ENCODE measurements around the gene ARL17B.
"Not testable (repeated sequence)": the region's sequence is repeated elsewhere in the genome, so short reads cannot be mapped to it uniquely, and the experiment has no call there.

ARL17B gene

DNA sequence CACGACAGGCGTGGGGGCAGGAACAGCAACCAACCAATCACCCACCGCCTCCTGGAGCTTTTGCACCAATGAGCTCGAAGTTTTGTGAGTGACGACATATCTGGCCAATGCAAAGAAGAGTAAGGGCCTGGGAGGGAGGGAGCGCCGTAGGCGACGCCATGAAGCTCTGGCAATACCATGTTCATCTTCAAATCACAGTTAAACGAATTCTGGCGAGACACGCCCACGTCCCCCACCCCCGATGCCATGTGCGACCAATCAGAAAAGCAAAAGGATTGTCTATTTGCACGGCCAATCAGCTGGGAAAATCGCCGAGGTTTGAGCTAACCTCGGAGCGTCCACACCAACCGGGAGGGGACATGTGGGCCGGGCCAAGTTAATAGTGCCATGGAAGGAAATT lies at the start of gene ARL17B:
TSS of gene ARL17B (minus strand) at position 12 of the 400 bp plus-strand sequence. CDS start 3,369 bp downstream, outside the sequence.
- DNase-seq = not testable (repeated sequence)

DNA sequence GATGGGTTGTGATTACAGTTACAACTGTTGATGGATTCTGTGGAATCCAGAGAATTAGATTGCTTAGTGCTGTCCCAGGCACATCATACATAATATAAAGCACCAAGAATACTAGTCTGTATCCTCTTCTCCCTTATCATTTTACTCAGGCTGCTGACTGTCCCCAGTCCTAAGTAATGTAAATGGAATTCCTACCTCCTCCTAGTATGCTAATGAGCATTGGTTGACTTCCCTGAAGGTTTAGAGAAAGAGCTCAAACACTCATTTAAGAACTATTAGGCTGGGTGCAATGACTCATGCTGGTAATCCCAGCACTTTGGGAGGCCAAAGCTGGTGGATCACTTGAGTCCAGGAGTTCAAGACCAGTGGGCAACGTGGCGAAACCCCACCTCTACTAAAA lies 48.3 kb upstream of the ARL17B start:
- not testable (repeated sequence) for DNase-seq

DNA sequence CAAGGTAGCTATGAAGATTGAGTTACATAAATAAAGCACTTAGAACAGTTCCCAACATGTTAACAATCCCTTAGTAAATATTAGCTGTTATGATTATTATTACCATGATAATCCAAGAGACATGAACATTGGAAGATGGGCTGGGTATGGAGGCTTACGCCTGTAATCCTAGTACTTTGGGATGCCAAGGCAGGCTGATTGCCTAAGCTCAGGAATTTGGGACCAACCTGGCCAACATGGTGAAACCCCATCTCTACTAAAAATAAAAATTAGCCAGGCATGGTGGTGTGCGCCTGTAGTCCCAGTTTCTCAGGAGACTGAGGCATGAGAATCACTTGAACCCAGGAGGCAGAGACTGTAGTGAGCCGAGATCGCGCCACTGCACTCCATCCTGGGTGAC lies 45.6 kb upstream of the ARL17B start:
- not testable (repeated sequence) for DNase-seq

DNA sequence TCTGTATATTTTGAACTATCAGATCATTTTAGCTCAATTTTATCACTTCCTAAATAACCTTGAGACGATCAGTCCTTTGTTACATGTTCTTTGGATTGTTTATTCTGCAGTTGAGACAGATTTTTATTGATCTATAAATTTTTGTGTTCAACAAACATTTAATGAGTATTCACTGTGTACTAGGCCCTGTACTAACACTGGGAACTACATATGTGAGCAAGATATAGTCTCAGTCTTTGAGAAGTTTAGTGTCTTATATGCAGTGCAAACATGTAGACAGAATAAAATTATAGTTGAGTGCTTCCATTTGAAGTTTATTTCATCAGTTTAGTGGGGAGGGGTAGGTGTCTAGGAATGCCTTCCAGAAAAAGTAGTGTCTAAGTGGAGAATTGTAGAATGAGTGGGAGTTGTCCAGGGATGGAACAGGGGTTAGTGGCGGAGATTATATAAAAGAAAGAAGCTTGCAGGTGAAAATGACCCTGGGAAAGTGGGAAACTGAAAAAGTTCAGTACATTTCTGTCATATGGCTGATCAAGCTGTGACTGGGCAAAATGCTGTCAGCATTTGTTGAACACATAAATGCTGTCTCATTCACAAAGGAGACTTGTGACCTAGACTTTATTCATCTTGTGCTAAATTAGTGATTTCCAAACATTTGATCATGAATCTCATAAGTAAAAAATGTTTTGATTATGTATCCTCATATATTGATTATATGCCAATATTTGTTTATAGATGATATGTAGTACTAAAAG lies 39.6 kb upstream of the ARL17B start:
- DNase-seq = not testable (repeated sequence)

DNA sequence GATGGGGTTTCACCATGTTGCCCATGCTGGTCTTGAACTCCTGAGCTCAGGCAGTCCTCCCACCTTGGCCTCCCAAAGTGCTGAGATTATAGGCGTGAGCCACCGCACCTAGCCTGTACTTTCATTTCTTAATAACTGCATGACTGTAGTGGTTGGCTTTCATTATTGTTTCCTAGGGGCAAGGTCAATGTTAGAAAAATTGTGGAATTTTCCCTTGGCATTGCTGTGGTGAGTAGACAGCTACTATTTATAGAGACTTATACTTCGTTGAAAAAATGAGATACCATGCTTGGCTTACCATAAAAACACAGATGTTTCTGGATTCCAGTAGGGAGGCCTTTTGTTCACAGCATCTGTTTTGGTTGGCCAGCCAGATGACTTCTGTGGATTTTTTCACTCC lies 39.0 kb upstream of the ARL17B start:
- not testable (repeated sequence) for DNase-seq

DNA sequence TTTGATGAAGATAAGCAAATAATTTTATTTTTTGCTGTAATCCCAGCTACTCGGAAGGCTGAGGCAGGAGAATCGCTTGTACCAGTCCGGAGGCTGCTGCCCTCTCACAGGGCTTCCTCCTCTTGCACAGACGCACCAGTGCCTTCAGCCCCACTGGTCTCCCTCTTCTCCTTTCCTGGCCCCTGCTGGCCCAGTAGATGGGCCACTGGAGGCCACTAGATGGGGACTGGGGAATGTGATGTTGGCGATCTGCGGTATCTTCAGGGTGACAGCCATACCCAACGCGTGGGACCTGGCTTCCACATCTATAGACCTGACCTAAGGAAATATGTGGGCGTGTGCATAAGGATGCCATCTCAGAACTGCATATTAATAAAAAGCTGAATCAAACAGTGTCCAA lies 38.4 kb upstream of the ARL17B start:
- DNase-seq = not testable (repeated sequence)

DNA sequence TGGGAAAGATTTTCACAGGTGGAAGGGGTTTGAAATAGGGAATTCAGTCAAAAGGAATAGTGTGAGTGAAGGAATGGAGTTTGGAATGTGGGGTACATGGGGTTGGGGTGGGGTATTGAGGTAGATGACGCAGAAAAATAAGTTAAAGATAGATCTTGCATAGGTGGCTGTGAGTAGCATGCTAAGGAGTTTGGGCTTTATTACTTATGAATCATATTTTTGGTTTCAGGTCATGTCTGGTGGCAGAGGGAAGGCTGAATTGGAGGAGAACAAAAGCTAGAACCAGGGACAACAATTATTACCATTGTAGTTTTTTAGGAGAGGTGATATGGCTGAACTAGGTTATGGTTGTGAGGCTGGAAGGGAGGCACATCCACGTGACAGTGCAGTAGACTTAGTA lies 34.7 kb upstream of the ARL17B start:
- not testable (repeated sequence) for DNase-seq

DNA sequence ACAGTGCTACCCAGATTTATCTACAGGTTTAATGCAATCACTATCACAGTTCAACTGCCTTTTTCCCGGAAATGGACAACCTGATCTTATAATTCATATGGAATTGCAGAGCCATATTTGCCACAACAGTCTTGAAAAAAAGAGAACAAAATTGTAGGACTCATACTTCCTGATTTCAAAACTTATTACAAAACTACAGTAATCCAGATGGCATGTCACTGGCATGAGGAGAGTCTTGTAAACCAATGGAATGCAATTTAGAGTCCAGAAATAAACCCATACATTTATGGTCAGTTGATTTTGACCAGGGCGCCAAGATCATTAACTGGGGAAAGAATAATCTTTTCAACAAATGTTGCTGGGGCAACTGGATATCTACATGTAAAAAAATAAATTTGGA lies 32.1 kb upstream of the ARL17B start:
- not testable (repeated sequence) for DNase-seq

DNA sequence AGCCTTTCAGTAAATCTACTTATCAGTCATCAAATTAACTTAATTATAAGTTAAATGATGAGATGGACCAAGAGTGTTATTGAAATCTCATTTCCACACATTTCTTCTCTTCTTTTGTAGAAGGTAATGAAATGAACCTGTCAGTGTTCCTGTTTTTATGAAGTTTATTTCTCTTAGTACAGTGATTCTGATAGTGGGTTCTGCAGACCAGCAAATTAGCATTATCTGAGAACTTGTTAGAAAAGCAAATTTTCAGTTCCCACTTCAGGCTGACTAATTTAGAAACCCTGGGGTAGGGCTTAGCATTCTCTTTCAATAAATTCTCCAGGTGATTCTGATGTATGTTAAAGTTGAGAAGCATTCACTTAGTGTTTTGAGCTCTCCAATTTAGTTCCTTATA lies 23.9 kb upstream of the ARL17B start:
- not testable (repeated sequence) for DNase-seq

DNA sequence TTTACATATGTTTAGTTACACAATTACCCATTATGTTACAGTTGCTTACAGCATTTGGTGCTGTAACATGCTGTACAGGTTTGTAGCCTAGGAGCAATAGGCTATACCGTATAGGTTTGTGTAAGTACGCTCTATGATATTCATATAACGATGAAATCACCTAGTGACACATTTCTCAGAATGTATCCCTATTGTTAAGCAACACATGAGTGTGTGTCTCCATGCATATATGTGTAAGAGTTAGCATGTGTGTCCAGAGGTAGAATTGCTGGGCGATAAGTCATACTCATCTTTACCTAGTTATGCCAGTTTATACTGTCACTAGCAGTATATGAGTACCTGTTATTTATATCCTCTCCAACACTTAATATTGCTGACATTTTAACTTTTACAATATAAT lies 21.6 kb upstream of the ARL17B start:
- not testable (repeated sequence) for DNase-seq

DNA sequence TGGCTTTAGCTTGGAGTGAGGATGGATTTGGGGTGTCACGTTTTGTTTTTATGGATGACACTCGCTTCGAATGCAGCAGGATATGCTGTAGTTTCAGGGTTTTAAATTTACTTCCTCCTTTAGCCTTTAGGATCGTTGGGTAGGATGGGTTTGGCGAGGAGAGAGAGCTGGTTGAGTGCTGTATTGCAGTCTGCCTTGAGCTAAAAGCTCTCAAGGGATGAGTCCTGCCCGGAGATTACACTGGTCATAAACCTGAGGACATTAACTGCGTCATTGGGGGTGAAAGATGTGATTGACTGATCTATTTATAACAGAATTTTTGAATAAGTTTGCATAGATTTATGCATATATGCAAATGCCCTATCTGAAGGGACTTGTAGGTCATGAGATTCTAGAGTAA lies 11.9 kb upstream of the ARL17B start:
- DNase-seq = not testable (repeated sequence)

DNA sequence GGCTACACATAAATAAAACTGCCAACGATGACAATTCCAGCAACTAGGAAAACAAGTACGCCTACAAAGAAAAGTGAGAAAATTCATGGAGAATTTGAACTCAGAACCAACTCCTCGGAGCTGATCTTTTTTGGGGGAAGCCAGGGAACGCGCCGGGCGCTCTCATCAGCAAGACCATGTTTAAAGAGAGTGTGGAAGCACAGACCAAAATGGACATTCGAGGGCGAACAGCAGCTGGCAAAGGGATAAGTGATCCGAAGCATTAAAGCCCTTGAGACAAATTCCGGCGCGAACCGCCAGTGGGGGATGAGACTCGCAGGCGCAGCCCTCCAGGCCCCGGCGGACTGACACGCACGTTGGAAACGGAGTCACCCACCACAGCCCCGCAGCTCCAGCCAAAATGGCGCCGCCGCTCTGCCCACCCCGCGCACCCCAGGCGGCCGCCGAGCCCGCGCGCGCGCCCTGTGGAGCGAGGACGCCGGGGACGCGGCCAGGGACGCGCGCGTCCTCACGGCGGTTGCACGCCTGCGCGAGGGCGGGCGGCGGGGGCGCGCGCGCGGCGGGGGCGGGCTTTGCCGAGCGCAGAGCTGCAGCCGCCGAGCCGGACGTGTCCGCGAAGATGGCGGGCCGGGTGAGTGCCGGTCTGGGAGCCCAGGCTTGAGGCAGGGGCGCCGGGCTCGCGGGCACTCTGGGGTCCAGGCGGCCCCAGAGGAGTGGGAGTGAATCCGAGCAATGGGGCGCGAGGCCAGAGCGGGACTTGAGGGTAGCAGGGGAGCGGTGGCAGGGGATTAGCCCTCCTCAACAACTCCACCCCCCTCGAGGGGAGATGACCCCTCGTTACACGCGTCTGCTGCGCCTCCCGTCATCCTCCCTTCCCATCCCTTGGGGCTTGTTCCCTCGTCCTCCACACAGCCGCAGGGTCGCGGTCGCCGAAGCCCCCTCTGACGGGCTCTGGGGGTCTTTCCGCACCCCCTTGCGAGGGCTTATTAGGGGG lies 11.0 kb upstream of the ARL17B start:
- not testable (repeated sequence) for DNase-seq

DNA sequence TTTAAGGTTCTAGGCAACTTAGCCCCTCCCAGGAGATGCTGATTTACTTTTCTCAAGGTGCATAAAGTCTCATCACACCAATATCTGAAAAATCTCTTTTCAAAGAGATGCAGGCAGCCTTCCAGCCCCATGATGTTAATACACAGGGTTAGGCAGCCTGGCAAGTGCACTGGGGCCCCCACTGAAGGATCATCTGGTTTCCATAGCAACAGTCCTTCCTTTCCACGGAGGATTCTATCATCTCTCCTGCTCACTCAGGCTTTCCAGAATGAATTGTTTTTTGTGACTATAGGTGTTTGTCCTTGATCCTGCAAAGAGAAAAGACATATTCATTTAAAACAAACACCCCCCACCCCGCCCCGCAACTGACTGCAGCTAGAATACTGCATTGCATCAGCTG lies 6.0 kb upstream of the ARL17B start:
- not testable (repeated sequence) for DNase-seq

DNA sequence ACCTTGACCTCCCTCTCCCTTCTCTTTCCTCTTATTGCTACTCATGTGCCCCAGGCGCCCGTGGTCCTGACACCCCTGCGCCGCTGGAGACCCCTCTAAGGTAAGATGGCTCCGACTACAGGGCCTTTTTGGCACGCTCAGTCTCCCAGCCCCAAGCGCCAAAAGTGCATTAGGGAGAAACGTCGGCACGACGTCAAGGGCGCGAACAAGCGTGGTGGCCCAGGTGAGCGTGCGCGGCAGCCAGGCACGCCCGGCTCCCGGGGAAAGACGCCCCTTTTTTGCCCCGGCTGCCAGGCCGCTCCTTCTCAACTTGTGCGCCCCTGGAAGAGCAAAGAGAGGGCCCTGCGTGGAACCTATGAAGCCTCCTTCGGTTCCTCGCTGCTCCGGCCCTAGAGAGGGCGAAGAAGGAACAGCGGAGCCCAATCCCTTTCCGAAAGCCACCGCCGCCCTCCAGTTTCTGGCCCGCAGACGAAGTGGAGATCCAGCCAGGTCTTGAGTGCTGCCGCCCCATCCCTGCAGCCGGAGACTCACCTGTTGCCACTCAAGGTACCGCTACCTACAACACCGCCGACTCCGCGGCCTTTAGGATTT lies 326 bp downstream of the ARL17B start:
- not testable (repeated sequence) for DNase-seq

DNA sequence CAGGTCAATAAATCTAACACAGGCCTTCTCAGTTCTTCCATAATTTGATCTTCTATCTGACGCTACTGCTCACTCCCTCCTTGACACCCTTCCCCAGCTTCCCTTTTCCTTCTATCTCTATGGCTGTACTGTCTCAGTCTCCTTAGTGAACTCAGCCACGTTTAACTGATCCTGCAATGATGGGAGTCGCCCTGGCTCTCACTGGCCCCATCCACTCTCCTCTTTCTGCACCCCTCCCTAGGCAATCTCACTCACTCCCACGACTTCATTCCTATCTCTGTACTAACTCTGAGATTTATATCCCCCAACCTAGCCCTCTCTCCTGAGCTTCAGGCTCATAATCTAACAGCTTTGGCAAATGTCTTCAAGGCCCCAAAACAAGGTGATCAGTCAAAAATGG lies 7.7 kb downstream of the ARL17B start:
- DNase-seq = not testable (repeated sequence)

DNA sequence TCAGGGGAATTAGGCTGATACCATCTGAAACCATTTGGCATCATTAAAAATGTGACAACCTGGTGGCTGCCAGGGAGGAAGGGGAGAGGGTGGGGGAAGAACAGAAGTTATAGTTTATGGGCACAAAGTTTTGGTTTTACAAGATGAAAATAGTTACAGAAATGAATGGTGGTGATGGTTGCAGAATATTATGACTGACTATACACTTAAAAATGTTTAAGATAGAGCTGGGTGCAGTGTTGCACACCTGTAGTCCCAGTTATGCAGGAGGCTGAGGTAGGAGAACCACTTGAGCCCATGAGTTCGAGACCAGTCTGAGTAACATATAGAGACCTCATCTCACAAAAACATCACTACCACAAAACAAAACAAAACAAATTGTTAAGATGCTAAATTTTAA lies 12.5 kb downstream of the ARL17B start:
- DNase-seq = not testable (repeated sequence)

DNA sequence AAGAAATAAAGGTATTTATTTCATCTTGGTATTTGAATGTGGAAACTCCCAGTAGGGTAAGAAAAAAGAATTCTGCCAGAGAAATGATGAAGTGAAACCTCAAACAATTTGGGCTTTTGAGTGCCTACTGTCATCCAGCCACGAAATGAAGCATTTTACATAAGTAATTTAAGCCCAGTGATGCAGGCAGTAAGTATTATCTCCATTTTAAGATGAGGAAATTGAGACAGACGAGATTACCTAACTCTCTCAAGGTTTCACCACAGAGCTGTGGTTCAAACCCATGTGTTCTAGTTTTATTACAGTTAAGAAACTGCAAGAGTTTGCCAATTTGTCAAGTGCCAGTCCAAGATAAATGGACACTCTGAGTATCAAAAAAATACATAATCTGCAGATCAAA lies 13.2 kb downstream of the ARL17B start:
- not testable (repeated sequence) for DNase-seq

DNA sequence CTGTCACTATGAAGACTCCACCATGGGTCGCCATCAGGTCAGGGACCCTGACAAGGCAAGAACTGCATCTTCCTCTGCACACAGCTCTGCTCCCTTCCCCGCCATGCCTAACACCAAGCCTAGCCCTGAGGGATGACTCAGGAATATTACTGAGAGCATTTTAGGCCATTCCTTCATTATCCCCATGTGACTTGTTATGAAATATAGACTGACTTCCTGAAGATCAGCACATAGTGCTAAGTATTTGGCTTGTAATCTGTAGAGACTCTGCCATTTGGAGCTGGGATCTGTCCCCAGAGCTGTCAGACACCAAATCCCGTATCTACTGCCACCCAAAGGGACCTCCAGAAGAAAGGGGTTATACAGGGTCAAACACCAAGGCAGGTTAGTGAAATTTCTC lies 19.4 kb downstream of the ARL17B start:
- not testable (repeated sequence) for DNase-seq

DNA sequence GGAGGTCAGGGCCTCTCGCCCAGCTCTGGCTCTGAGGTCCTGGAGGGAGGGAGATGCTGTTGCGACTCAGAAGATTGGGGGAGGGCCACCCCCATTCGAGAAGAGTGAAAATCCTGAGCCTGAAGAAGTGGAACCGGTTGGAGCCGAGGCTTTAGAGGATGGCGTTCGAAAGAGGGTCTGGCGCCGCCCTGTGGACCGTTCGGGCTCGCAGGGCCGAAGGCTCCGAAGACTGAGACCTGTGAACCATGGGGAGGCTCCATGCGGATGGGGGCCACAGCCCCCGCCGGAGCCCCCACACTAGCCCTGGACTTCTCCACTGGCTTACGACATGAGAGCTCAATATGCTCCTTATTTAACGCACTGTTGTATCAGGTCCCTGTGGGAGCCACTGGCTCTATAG lies 20.3 kb downstream of the ARL17B start:
- not testable (repeated sequence) for DNase-seq

DNA sequence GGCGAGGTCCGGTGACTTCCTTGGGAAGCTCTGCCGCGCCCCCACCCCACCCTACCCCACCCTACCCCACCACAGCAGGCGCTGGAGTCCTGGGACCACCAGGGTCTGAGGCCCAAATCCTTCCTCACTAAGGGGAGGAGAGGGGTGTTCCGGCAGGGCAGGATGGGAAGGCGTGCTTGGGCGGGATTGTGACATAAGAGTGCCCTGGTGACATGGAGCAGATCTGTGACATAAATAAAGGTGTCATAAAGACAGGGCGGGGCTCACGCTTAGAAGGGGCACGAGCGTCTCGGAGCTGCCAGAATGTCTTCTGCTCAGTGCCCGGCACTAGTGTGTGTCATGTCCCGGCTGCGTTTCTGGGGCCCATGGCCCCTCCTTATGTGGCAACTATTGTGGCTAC lies 66.7 kb downstream of the ARL17B start, which contains the start of gene LRRC37A:
TSS of gene LRRC37A (plus strand) at position 301 of the 400 bp plus-strand sequence. CDS start at position 304, 3 bp downstream.
- DNase-seq = not testable (repeated sequence)

DNA sequence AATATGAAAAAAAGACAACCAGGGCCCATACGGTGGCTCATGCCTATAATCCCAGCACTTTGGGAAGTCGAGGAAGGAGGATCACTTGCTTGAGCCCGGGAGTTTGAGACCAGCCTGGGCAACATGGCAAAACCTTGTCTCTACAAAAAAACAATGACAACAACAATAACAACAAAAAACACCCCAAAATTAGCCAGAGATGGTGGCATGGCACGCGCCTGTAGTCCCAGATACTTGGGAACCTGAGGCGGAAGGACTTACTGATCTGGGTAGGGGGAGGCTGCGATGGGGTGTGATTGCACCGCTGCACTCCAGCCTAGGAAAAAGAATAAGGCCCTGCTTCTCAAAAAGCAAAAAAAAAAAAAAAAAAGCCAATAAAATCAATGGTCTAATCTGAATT lies 69.9 kb downstream of the ARL17B start:
- DNase-seq = not testable (repeated sequence)

DNA sequence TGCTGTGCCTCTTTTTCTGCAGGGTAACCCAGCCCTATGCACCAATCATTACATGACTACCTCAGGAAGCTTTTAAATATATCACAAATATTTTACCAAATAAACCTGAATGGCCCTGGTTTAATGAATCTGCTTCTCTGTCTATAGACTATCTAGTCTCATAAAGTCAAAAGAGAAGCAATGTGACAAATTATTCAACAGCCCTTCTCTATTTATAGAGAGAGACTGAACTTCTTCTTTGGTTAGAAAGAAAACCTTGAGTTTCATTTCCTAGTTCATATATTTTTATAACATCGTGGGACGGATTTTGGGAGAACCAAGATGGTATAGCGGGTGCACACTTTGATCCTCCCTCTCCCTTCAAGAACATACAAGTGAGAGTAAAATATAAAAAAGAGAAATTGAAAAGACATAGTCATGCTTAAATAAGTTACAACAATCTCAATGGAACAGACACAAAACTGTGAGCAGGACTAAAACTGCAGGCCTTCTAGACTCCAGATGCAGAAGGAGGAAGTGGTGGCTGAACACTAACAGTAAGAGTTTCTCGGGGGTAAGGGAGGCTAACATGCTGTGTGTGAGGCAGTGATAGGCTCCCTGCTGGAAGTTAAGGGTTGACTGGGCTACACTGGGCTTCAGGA lies 70.5 kb downstream of the ARL17B start:
- DNase-seq = not testable (repeated sequence)
